GM12872 (cell line): Measurements from ENCODE around the gene DPT.

ENCODE experiments used
- TF ChIP-seq, protein P1 (sequence below): IDR thresholded peaks from 3 replicates; pipeline ENCODE4 v1.5.1; 2011; ENCODE audit warnings: low read depth, mild to moderate bottlenecking, low read length, moderate library complexity; ENCODE audit not compliant: insufficient read depth

DPT gene

DNA sequence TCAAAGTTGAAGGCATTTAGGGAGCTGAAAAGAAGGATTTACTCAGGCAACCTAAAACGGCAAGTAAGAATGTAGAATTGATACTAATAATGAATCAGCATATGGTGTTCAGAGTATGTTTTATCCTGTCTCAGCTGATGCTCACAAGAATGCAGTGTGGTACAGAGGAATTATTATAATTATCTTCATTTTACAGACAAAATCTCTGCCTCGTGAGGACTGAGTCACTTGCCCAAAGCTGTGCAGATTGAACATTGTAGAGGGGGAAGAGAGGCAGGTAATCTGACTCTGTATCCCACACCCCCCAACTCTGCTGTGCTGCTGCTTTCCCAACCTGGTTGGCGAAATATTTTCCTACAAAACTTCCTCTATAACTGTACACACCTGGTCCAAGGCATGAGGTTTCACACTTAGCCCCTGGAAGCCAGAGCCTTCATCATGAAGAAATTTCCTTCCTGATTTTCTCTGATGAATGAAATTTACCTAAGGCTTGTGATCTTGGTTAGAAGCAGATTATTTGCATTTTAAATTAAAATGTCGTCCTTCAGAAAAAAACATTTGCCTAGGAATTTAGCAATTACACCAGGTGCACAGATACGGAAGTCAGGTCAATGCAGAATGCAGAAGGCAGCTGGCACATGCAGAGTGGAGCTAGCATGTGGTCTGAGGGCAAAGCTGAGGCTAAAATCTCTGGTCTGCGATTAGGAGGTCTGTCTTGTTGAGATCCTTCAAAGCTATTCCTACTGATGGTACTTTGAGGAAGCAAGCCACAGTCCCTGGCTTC is 52.8 kb downstream of the DPT start:
- TF ChIP-seq, protein P1, sequence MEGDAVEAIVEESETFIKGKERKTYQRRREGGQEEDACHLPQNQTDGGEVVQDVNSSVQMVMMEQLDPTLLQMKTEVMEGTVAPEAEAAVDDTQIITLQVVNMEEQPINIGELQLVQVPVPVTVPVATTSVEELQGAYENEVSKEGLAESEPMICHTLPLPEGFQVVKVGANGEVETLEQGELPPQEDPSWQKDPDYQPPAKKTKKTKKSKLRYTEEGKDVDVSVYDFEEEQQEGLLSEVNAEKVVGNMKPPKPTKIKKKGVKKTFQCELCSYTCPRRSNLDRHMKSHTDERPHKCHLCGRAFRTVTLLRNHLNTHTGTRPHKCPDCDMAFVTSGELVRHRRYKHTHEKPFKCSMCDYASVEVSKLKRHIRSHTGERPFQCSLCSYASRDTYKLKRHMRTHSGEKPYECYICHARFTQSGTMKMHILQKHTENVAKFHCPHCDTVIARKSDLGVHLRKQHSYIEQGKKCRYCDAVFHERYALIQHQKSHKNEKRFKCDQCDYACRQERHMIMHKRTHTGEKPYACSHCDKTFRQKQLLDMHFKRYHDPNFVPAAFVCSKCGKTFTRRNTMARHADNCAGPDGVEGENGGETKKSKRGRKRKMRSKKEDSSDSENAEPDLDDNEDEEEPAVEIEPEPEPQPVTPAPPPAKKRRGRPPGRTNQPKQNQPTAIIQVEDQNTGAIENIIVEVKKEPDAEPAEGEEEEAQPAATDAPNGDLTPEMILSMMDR: no peak

DNA sequence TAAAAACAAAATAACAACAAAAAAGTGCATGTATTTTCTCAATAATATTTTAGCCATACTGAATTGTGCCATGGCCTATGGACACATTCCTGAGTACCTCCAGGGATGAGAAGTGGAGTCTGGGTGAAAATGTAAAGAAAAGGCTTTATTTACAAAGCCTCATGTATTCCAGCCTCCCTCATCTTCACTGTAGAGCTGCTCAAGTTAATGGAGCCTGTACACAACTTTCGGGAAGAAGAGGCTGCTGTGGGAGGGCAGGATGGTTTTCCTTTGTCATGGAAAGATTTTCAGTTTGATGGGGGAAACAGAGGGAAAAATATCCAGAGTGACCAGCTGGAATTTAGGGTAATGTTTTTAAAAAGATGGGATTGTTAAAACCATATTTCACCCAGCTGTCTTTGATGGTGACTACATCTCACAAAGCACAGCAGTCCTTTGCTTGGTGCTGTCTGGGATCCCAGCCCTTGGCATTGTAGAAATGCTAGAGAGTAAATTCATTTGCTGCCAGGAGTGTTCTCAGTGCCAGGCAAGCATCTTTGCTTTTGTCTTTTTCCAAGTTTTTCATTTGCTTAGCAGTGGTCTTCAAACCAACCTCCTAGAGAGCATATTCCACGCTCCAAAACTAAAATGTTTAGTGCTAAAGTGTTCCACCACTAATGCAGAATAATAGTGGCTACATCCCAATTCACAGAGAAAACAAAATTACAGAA is 54.9 kb downstream of the DPT start:
- TF ChIP-seq, protein P1: no peak

DNA sequence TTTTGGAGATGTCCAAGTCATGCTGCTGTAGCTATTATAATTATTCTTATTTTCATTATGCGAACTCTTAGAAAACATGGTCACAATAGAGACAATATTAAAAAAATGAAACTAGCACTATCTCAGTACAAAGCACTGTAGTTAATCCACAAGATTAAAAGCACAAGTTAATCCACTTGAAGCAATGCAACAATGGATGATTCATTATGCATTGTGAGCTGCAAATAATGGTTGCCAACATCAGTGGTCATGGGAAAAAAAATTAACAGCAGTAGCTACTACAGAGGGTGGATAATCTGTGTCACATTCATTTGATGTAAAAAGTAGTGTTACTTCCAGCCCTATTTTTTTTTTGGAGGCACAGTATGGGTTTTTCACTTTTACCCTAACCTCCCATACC is 56.7 kb downstream of the DPT start:
- TF ChIP-seq, protein P1: no peak

DNA sequence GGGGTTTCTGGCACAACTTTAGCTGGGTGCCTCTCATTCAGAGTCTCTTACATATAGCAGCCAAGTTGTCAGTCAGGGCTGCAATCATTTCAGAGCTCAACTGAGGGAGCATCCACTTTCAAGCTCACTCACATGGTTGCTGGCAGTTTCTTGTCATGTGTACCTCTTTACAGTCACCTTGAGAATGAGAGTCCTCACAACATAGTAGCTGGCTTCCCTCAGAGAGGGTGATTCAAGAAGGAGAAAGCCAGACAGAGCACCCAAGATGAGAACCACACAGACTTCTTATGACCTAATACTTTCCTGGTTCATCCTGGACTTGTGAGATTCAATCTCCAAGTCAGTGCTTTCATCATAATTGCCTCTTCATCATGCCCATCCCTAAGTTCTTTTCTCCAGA is 57.2 kb downstream of the DPT start:
- TF ChIP-seq, protein P1: no peak

DNA sequence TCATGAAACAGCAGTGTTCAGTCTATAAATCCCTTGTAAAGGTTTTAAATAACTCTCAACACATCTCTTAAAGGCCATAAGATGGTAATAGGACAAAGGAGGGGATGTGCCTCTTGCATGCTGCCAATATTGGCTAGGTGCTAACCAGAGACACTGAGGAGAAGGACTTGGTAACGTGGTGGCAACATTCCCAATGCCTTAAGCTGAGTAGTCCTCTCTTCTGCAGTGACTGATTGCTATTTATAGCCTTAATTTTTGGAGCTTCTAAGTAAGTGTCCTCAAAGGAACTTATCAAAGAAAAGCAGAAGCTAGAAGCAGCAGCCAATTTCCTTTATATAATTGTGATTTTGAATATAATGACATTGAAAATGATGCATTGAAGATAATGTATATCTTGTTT is 63.0 kb downstream of the DPT start:
- TF ChIP-seq, protein P1: no peak

DNA sequence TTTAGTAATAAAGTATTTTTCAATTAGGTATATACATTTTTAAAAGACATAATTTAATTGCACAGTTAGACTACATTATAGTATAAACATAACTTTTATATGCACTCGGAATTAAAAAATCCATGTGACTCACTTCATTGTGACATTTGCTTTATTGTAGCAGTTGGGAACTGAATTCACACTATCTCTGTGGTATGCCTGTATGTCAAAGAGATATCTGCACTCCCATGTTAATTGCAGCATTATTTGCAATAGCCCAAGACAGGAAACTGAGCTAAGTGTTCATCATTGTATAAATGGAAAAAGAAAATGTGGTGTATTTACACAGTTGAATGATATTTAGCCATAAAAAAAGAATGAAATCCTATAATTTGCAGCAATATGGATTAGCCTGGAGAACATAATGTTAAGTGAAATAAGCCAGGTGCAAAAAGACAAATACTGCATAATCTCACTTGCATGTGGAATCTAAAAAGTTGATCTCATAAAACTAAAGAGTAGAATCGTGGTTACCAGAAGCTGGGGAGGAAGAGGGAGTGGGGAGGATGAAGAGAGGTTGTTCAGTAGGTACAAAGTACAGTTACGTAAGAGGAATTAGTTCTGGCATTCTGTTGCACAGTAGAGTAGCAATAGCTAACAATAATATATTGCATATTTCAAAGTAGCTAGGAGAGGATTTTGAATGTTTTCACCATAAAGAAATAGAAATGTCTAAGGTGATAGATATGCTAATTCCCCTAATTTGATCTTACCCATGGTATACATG is 64.8 kb downstream of the DPT start:
- TF ChIP-seq, protein P1: no peak

DNA sequence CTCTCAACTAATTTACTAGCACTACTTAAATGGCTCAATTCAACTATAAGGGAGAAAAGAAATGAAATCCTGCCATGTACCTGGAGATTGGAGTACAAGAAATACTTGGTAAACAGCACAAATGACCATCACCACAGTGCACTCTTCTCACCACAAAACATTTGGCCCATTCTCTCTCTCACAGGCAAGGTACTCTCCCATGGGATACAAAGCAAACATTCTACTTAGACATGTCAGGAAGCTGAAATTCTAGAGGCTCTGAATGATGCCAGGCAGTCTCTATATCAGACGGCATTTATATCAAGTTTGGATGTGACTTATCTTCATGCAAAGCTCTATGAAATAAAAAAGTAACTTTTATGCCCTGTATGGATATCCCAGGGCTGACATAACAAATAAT is 72.5 kb downstream of the DPT start:
- TF ChIP-seq, protein P1: no peak
